ENCODE data around the gene AGO4.
"Not testable (repeated sequence)": the region's sequence is repeated elsewhere in the genome, so short reads cannot be mapped to it uniquely, and the experiment has no call there.

Gene AGO4

GRCh38 chr1:35812754-35813153 lies 4.9 kb downstream of the AGO4 start:
- DNase-seq: not testable (repeated sequence)

DNA sequence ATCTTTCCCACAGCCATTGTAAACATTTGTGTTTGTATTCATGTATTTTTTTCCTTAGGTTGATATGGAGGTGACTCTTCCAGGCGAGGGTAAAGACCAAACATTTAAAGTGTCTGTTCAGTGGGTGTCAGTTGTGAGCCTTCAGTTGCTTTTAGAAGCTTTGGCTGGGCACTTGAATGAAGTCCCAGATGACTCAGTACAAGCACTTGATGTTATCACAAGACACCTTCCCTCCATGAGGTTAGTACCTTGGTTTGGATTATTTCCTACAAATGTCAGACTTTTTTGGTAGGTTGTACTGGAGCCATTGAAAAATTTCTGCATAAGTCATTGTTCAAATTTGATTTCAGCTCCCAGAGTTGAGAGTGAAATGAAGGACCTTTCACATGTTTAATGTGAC lies 17.4 kb downstream of the AGO4 start:
- no peak for DNase-seq

- no peak for DNase-seq
Observed at GRCh38 chr1:35832276-35832905, 24.6 kb downstream of the AGO4 start.

DNA sequence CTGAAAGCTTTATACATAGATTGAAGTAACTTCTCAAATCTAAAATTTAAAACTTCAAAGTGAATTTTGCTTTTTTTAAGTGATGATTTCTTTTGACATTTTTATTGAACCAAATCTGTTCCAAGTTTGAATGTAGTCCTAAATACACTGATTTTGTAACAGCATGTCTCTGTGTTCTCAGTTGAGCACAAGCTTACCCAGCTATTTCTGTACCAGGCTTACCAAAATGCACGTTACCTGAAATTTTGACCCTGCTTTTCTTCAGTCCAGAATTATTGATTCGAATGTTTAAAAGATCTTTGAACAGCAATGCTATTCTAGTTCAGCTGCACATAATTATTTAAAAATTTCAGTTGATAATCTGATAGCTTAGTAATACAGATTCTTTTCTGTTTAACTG lies 25.6 kb downstream of the AGO4 start:
- DNase-seq: no peak

DNA sequence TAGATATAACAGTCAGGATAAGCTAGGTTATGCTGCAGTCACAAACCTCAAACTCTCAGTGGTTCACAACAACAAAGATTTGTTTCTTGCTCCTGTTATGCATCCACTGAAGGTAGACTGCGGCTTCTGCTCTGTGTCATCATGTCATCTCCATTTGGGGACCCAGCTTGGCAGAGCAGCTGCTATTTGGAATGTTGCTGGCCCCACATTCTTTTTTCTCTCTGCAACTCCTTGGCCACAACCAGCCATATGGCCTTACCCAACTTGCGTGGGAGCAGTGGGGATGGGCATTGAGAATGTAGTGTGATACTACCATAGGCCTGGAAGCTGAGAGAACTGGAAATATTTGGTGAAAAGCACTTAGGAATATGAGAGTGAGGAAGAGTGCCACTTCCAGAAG lies 26.4 kb downstream of the AGO4 start:
- no peak for DNase-seq

DNA sequence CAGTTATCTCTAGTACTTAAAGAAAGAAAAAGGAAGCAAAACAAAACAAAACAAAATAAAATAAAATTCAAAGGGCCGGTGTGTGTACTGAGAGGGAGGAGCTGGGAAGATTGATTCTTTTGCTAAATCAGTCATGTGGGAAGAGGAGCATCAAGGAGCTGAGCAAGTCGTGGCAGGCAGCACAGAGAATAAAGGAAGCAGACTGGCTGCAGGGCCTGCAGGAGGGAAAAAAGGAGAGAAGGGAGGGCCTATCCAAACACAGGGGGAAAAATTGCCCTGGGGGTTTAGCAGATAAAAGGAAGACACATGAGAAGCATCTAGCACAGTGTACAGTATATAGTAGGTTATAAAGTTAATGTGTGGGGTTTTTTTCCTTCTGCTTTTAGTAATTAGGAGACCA lies 27.6 kb downstream of the AGO4 start:
- DNase-seq: peak; percentile 67

DNA sequence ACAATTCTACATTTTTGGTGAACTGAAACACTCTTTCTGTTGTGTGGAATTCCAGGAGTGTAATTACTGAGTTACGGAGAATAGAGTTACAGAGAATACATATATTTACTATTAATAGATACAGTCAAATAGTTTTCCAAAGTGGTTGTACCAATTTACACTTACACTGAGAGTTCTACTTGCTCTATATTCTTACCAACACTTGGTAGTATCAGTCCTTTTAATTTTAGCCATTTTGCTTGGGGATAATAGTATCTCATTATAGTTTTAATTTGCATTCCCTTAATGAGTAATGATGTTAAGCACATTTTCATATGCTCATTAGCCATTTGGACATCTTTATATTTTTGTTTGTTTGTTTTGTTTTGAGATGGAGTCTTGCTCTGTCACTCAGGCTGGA lies 28.9 kb downstream of the AGO4 start:
- DNase-seq: no peak

GRCh38 chr1:35838693-35839245 lies 31.0 kb downstream of the AGO4 start:
- DNase-seq: no peak

DNA sequence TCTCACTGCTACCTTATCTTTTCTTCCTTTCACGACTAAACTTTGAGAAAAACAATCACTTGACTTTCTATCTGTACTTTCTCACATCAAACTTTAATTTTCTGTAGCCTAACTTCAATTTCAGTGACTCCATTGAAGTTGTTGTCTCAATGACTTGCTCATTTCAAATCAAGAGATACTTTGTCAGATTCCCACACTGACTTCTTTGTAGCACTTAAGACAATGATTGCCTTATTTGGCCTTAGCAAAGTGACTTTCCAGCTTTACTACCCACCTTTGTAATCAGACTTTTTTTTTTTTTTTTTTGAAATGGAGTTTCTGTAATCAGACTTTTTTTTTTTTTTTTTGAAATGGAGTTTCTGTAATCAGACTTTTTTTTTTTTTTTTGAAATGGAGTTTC lies 37.0 kb downstream of the AGO4 start:
- DNase-seq: no peak

GRCh38 chr1:35845766-35846165 lies 38.0 kb downstream of the AGO4 start:
- no peak for DNase-seq

- DNase-seq: no peak
Observed at GRCh38 chr1:35847935-35848565, 40.2 kb downstream of the AGO4 start.

DNA sequence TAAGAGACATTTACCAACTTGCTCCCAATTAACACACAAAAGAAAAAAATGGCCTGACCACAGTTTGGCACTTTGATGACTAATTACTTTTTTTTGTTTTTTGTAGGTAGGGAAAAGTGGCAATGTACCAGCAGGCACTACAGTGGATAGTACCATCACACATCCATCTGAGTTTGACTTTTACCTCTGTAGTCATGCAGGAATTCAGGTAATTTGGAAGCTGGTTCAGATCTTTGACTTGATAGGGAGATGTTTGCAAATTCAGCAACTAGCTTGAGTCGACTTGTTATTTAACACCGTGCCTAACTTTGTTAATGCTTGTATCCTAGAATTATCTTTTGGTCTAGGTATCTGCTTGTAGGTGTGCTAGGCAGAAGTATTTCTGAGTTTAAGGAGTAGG lies 42.2 kb downstream of the AGO4 start:
- no peak for DNase-seq

DNA sequence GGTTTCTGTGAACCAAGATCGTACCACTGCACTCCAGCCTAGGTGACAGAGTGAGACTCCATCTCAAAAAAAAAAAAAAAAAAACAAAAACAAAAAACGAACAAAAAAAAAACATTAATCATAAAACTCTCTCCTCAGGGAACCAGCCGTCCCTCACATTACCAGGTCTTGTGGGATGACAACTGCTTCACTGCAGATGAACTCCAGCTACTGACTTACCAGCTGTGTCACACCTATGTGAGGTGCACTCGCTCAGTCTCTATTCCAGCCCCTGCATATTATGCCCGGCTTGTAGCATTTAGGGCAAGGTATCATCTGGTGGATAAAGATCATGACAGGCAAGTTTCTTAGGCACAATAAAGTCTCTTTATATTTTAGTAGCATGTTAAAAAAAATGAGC lies 42.9 kb downstream of the AGO4 start:
- DNase-seq: no peak

- DNase-seq: no peak
Observed at GRCh38 chr1:35851132-35851869, 43.5 kb downstream of the AGO4 start.

- no peak for DNase-seq
Observed at GRCh38 chr1:35852241-35852640, 44.4 kb downstream of the AGO4 start.

- DNase-seq: no peak
Observed at GRCh38 chr1:35854989-35855700, 47.3 kb downstream of the AGO4 start.

GRCh38 chr1:35856964-35857363 lies 49.1 kb downstream of the AGO4 start:
- DNase-seq: no peak

DNA sequence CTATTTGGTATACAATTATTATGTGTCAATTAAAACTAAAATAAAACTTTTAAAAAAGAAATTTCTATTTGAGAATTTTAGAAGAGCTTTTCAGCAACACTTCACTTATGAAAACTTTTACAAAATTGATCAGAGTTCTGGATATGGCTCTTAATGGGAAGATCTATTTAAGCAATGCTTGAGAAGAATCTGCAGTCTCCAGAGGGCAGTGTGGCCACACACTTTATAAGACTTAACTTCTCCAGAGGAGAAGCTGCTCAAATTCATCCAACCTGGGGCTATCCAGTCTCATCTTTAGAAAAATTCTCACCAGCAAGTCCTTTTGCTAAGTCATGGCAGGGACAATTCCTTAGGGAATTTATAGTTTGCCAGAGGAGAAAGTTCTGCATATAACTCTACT lies 50.0 kb downstream of the AGO4 start:
- DNase-seq: no peak

DNA sequence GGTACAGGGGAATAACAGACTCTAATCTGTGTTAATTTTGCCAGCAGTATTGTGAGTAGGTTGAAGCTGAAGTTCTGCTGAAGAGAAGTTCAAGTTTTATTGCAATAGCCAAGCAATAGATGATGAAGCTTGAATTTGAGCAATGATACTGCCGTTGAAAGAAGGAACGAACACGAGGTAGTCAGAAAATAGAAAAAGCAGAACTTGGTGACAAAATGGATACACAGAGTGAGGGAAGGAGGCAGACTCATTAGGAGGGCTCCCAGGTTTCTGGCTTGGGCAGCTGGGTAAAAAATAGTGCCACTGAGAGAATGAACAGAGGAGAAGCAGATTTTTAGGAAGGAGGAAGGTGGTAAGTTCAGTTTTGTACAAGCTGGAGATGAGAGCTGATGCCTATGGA lies 52.9 kb downstream of the AGO4 start:
- no peak for DNase-seq

- DNase-seq: no peak
Observed at GRCh38 chr1:35863136-35863535, 55.3 kb downstream of the AGO4 start.

- no peak for DNase-seq
Observed at GRCh38 chr1:35863881-35864625, 56.2 kb downstream of the AGO4 start.

GRCh38 chr1:35864813-35865212 lies 57.0 kb downstream of the AGO4 start:
- no peak for DNase-seq

DNA sequence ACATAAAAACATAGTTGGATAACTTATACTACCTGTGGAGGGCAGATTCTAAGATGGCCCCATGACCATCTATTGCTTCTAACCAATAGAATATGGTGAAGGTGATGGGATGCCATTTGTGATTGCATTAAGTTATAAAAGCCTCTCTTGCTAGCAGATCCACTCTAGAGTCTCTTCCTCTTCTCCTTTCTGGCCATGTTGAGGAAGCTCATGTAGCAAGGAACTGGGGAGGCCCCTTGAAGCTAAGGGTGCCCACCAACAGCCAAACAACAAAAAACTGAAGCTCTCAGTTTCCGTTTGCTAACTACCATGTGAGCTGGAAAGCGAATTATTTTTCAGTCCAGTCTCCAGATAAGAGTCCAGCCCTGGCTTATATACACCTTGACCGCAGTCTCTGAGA lies 59.2 kb downstream of the AGO4 start:
- no peak for DNase-seq
